GM19043 (cell line): ENCODE measurements around the gene C2CD4C.
"Not testable (repeated sequence)": the region's sequence is repeated elsewhere in the genome, so short reads cannot be mapped to it uniquely, and the experiment has no call there.

Experiments
- ATAC-seq: cut with Tn5 transposase; IDR thresholded peaks from one replicate; pipeline ENCODE4 v1.9.1; 2021; ENCODE audit warnings: low read depth; ENCODE audit not compliant: unreplicated experiment

The C2CD4C gene

DNA sequence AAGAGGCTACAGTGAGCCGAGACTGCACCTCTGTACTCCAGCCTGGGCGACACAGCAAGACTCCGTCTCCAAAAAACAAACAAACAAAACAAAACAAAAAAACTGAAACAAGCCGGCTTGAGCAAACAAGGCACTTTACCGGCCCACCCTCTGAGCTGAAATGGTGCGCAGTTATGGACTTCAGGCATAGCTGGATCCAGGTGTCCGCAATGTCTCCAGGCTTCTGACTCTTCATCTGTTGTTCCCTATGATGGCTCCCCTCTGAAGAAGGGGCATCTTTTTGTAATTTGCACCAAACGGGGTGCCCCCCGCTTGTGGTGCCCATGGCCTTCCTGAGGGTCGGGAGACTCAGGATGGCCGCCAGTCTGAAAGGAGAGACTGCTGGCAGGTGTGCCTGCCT is 6.2 kb downstream of the C2CD4C start:
- ATAC-seq, result no peak

DNA sequence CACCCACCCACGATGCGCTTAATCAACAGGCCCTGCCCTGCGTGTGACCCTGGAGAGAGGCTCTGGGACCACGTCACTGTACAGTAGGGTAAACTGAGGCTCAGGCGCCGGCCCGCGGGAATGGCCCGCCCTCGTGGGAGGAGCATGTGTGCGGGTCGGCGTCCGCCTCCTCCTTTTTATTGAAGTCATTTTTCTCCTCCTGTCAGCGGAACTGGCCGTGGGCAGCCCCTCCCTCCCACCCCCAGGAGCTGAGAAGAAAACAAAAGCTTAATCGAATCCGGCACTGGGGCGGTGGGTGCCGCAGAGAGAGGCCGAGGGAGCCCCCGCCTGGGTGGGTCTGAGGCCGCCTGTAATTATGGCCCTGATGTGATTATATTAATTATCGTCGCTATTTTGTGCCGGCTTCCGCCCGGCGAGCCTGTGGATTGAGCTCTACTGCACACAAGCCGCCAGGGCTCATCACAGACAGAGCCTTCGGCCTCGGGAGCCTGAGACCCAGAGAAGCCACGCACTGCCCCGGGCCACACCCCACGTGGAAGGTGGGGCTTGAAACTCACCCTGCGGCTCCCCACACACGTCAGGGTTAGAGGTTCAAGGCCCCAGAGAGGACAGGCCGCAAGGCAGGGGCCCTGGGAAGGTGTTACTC is 7.0 kb downstream of the C2CD4C start:
- ATAC-seq, result no peak

DNA sequence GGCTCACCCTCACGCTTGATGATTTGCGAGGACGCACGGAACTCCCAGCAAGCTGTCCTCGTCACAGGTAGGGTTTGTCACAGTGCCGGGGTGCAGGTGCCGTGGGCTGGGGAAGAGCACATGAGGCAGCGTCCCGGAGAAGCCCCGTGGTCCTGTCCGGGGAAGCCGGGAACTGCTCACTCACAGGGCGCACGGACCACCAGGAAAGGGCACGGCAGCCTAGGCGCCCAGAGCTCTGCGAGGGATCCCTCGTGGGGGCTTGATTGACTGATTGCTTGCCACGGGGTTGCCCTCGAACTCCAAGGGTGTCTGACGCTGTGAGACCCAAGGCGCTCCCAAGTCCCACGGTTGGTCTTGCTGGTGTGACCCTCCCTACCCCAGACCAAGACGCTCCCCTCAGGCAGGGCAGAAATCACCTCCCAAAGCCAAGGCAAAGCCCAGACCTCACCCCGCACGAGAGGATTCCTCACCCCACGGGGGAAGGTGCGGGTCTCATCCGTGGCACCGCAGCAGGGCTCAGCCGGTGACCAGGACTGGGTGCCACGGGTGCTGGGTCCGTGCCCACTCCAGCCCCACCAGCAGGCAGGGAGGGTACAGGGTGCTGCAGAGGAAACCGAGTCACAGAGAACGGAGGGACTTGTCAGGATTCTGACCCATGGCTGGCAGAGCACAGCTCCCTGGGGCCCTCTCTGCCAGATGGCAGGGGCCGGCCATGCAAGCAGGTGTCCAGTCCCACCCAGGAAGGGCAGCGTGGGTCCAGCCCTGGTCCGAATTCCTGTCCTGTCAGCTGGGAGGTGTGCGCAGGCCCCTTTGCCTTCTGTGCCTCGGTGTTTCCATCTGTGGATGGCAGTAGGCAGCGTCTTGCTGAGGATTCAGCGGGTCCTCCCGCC is 7.7 kb downstream of the C2CD4C start:
- no peak for ATAC-seq

DNA sequence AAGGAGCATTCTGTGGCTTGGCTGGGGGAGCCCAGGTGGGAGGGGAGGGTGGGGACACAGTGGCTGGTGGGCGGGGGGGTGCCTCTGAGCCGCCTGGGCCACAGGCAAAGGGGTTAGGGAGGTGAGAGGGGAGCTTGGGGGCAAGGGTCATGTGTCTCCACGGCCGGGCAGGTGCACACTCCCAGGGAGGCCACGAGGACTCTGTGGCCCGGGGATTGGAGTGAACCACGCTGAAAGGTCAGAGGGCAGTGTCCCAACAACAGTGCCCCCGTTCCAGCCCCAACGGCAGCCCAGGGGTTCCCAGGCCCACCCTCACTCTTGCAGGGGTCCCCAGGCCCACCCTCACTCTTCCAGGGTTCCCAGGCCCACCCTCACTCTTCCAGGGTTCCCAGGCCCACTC is 9.6 kb downstream of the C2CD4C start:
- no peak for ATAC-seq

DNA sequence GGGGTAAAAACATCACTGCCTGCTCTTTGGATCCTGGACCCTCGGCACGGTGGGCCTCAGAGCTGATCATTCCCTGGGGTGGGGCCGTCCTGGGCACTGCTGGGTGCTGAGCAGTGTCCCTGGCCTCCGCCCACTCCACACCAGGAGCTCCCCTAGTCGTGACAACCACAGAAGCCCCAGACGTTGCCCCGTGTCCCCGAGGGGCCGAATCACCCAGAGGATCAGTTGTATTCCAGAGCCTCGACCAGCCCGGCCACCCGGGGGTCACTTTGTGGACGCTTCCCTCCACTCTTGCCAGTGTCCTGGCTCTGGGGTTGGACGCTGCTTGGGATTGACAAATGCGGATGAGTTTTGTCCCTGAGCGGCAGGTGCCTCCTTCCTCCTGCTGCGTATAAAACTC is 10.2 kb downstream of the C2CD4C start:
- ATAC-seq, result no peak

DNA sequence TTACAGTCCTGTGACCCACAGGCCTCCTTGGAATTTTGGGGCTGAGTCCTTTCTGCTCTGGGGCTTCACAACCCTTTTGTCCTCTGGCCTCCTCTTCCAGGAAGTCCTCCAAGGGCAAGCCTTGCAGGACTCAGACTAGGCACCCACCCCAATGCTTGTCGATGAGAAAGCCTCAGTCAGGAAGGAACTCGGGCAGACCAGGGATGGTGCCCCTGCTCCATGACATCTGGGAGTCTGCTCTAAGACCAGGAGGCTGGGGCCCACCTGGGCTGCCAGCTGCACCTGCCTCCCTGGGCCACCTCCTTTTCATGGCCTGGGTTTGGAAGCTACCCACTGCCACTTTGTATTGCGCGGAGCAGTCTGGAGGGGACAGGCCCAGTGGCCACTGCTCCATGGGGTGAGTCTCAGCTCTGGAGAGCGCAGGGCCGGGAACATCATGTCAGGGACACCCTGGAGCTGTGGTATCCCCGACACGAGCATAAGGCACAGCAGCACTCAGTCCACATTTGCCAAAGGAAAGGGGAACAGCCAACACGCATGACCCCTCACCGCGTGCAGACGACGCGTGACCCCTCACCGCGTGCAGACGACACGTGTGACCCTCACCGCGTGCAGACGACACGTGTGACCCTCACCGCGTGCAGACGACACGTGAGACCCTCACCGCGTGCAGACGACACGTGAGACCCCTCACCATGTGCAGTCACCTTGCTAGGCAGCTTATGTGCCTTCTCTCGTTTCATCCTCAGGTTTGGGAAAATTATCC is 10.8 kb downstream of the C2CD4C start:
- no peak for ATAC-seq

DNA sequence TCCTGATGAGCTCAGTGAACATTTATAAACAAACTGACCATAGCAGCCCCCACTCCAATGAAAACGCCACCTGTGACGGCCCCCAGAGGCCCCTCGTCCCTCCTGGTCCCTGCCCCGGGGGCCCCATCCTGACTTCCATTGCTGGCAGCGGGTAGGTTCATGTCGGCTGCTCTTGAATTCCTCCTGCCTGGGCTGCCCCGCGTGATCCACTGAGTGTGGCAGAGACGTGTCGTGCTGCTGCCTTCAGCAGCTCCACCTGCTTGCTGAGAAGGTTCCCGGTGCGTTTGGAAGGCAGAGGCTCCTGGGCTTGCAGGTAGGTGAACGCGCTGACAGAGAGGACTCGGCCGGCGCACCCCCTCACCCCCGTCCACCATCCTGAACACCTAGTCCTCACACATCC is 11.6 kb downstream of the C2CD4C start:
- no peak for ATAC-seq

DNA sequence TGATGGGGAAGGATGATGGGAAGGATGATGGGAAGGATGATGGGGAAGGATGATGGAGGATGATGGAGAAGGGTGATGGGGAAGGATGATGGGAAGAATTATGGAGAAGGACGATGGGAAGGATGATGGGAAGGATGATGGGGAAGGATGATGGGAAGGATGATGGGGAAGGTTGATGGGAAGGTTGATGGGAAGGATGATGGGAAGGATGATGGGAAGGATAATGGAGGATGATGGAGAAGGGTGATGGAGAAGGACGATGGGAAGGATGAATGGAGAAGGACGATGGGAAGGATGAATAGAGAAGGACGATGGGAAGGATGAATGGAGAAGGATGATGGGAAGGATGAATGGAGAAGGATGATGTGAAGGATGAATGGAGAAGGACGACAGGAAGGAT is 13.5 kb downstream of the C2CD4C start:
- ATAC-seq, result no peak

DNA sequence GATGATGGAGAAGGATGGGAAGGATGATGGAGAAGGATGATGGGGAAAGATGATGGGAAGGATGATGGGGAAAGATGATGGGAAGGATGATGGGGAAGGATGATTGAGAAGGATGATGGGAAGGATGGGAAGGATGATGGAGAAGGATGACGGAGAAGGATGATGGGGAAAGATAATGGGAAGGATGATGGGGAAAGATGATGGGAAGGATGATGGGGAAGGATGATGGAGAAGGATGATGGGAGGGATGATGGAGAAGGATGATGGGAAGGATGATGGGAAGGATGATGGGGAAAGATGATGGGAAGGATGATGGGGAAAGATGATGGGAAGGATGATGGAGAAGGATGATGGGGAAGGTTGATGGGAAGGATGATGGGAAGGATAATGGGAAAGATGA is 14.1 kb downstream of the C2CD4C start:
- not testable (repeated sequence) for ATAC-seq

DNA sequence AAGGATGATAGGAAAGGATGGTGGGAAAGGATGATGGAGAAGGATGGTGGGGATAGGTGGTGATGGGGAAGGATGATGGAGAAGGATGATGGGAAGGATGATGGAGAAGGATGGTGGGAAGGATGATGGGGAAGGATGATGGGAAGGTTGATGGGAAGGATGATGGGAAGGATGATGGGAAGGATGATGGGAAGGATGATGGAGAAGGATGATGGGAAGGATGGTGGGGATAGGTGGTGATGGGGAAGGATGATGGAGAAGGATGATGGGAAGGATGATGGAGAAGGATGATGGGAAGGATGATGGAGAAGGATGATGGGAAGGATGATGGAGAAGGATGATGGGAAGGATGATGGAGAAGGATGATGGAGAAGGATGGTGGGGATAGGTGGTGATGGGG is 15.4 kb downstream of the C2CD4C start:
- ATAC-seq, result not testable (repeated sequence)

DNA sequence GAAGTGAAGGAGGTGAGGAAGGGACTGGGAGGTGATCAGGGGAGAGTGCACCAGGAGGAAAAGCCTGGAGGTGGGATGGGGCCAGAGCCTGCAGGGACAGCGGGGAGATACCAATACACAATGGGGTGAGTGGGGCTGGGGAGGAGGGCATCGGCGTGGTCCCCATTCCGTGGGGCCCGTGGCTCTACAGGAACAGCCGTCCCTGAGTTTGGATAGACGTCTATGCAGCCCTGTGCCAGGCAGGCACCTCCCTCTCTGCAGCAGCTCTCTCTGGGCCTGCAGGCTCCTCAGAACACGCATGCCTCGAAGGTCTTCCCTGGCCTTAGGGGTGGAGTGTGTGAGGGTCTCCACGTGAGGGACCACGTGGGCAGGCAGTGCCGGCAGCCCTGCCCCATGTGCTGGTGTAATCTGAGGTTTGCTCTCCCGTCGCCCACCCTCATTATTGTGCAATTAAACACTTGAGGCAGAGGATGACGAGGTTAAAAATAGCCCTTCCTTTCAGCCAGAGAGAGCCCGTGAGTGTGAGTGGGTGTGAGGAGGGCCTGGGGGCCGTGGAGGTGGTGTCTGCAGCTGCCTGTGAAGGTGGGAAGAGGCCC is 16.5 kb downstream of the C2CD4C start:
- ATAC-seq, result no peak

DNA sequence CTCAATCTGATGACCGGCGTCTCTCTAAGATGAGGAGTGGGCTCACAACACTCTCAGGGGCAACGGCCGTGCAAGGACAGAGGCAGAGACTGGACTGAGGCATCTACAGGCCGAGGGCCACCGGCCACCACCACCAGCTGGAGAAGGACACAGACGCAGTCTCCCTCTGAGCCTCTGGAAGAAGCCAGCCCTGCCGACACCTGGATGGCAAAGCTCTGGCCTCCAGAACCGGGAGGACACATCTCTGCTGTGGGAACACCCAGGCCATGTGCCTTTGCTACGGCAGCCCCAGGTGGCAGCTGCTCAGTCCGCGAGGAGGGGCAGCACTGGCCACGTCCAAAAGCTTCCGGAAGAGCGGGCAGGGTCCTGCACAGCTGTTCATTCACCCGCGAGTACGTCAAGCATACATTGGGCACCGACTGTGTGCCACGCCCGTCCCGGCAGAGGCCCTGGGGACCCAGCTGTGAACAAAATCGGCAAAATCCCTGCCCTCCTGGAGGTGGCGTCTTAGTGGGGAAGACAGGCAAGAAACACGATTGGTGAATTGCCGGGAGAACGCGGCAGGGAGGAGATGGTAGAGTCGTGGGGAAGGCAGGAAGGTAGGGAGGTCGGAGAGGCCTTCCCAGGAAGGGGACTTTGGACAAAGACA is 17.1 kb downstream of the C2CD4C start:
- ATAC-seq, result no peak

DNA sequence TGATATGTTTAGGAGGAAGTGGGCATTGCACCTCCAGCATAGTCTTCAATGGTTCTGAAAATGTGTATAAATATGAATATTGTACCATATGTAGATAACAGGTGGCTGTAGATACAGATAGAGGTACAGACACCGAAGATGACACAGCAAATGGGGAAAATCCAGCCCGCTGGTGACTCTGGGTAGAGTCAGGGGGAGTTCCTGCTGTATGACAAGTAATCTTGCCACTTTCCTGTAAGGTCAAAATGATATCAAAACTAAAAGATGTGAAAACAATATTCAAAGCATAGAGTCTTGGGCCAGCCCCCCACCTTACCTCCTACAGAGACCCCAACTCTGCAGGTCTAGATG is 17.8 kb downstream of the C2CD4C start:
- no peak for ATAC-seq

DNA sequence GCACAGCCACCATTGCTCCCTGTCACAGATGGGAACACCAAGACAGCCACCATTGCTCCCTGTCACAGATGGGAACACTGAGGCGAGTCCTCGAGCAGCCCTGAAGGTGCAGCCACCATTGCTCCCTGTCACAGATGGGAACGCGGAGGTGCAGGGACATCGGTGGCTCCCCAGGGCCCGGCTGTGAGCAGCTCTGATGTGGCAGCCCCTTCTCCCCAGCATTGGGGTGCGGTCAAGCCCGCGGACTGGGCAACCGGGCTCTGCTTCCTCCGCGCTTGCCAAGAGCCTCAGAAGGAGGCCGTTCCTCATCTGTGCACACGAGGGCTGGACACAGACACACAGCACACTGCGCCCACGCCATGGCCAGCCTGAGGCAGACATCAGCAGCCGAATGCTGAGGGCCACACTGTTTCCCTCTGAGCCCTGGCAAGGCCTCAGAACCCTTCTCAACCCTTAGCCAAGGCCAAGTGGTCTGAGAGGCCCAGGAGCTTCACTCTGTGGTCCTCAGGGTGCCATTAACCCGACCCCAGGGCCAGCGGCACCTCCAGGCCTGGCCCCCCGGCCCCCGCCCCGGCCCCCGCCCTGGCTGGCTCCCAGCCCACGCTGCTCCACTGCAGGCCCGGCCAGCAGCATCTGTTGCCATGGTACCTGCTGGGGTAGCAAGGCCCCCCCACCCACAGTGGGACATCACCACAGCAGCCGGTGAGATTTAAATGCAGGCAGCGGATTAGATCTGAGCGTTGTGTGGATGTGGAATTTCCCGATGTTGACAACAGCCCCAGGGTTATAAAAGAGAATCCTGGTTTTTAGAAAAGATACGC is 18.4 kb downstream of the C2CD4C start:
- no peak for ATAC-seq

DNA sequence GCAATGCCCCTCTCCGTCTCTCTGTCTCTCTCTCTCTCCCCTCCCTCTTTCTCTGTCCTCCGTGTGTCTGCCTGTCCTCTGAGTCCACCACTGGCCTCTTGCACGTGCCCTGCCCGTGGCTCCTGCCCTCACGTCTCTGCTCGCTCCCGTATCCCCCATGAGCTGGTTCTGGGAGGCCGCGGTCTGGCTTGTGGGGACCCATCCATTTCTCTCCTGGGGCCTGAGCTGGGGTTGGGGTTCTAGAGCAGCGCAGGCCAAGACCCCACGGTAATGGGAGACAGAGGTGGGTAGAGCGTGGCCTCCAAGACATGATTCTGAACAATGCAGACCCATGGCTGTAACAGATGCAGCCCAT is 19.0 kb downstream of the C2CD4C start:
- ATAC-seq, result no peak

DNA sequence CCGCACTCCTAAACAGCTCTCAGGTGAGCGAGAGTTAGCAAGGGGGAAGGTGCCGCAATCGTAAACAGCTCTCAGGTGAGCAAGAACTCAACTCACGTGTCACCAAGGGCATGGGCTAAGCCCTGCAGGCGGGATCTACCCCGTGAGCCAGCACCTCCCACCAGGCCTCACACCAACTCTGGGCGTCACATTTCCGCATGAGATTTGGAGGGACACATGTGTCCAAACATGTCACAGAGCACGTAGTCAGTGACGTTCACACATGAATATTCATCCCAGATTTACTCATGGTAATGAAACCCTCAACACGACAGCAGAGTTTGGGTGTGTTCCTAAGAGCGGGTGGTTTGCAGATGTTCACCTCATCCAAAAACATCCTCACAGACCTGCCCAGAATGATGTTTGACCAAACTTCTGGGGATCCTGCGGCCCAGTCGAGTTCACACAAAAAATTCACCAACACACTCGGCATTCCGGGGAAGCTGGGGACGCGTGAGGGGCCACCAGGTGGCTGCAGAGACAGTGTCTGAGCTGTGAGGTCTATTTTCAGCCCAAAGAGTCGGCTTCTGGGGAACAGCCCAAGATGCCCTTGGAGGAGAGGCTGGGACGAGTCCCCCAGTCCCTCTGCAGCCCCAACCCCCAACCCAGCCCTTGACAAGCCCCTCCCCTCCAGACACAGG is 19.6 kb downstream of the C2CD4C start:
- no peak for ATAC-seq

DNA sequence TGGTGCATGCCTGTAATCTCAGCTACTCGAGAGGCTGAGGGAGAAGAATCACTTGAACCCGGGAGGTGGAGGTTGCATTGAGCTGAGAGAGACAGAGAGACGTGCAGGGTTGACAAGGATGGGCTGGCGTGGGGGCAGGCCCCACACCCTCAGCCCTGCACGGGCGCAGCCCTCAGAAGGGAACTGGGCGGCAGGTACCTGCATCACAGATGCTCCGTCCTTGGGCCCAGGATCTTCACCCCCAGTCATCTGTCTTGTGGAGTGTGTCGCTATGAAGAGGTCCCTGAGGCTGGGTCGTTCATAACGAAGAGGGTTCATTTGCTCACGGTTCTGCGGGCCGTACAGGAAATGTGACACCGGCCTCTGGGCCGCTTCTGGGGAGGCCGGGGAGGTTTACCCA is 20.3 kb downstream of the C2CD4C start:
- no peak for ATAC-seq

DNA sequence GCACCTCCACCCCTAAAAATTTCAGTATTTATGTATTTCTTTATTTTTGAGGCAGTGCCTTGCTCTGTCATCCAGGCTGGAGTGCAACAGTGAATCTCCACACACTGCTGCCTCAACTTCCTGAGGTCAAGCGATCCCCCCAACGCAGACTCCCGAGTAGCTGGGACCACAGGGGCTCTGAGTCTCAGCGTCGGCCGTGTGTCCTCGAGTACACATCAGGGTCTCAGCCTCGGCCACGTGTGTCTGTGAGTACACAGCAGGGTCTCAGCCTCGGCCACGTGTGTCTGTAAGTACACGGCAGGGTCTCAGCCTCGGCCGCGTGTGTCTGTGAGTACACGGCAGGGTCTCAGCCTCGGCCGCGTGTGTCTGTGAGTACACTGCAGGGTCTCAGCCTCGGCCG is 21.2 kb downstream of the C2CD4C start:
- ATAC-seq, result no peak

DNA sequence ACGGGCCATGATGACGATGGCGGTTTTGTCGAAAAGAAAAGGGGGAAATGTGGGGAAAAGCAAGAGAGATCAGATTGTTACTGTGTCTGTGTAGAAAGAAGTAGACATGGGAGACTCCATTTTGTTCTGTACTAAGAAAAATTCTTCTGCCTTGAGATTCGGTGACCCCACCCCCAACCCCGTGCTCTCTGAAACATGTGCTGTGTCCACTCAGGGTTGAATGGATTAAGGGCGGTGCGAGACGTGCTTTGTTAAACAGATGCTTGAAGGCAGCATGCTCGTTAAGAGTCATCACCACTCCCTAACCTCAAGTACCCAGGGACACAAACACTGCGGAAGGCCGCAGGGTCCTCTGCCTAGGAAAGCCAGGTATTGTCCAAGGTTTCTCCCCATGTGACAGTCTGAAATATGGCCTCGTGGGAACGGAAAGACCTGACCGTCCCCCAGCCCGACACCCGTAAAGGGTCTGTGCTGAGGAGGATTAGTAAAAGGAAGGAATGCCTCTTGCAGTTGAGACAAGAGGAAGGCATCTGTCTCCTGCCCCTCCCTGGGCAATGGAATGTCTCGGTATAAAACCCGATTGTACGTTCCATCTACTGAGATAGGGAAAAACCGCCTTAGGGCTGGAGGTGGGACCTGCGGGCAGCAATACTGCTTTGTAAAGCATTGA is 22.2 kb downstream of the C2CD4C start:
- not testable (repeated sequence) for ATAC-seq
